Endothelial cell of coronary artery (primary cell): ENCODE measurements around the gene ALDH18A1. TPM values are rescaled to one million over a fixed set of nuclear protein-coding genes. Genes with fewer than 3 reads are reported as not detected.

Source experiments
- total RNA-seq: library from RNA; depleted of rRNA; stranded (reverse); fragments of >200 nt; gene quantifications from 2 replicates; pipeline ENCODE4 v1.2.3, GENCODE V29; 2014

The ALDH18A1 gene
- 85.0 and 113 TPM in 2 replicates for total RNA-seq

DNA sequence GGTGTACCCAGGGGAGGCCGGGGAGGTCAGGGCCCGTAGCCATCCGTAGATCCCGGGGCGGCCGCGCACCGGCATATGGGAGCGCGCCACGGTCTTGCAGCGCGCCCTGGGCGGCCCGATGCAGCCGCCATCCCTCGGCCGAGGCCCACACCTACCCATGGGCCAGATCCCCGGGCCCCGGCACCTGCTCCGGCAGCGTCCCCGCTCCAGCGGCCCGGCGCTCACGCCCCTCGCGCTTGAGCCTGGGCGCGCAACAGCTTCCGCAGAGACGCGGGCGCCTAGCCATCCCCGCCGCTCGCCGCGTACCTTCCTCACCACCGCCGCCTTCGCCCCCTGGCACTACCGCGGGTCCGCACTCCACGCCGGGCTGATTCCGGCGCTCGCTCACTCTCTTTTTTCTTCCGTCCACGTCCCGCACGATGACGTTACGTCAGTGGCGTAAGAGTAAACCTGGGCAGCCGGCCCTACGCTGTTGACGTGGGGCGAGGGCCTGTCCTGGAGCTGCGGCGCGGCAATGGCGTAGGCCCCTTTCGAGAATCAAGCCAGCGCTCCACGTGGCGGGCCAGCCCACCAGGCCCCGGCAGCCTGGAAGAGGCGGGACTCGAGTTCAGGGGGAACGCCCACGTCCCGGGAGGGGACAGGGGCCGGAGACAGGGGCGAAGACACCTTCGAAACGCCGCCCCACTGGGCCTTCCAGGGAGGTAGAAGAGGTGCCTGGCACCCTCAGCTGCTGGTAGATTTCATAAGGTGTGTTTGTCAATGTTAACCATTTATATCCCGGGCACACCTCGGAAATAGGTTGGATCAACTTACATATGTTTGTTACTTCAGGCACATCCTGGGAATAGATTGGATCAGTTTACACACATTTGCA lies at the start of gene ALDH18A1:
Gene ALDH18A1 (minus strand): TSS at position 421 of the 874 bp plus-strand sequence. CDS start 3,334 bp downstream, outside the sequence.

DNA sequence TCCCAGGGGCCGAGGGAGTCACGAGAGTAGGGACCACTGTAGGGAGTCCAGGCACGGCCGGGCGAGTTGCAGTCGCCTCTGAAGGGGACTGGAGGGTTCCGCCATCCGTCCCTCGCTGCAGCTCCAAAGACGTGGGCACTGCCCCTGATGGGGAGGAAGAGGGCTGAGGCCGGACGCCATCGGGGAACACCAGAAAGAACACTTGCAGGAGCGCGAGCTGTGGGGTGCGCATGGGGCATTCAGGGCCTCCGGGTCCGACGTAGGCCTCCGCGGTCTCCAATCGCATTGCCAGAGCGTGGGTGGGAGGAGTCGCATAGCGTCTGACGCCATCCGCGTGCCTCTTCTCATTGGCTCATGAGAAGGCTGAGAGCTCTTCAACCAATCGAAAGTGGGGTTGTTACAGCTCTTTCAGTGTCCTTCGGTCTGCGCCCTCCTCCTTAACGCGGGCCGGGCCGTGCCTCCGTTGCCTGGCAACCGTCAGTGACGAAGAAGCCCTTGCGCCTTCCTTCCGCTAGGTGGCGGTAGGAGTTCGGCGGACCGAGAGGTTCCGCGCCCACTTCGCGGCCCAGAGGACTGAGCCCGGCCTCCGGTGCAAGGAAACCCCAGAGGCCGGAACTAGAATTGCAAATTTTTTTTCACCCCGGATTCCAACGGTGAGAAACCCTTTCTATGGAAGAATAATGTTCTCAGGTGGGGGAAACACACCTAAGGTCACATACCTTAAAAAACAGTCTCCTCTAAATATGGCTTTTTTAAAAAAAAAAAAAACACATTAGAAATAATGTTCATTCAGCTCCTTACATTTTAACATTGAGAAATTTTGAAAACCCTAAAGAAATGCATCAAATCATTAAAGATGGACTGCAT lies 37.4 kb upstream of the ALDH18A1 start, which contains the start of gene TCTN3:
Gene TCTN3 (minus strand): TSS at position 260 of the 867 bp plus-strand sequence. CDS start 28 bp downstream, at position 232.

DNA sequence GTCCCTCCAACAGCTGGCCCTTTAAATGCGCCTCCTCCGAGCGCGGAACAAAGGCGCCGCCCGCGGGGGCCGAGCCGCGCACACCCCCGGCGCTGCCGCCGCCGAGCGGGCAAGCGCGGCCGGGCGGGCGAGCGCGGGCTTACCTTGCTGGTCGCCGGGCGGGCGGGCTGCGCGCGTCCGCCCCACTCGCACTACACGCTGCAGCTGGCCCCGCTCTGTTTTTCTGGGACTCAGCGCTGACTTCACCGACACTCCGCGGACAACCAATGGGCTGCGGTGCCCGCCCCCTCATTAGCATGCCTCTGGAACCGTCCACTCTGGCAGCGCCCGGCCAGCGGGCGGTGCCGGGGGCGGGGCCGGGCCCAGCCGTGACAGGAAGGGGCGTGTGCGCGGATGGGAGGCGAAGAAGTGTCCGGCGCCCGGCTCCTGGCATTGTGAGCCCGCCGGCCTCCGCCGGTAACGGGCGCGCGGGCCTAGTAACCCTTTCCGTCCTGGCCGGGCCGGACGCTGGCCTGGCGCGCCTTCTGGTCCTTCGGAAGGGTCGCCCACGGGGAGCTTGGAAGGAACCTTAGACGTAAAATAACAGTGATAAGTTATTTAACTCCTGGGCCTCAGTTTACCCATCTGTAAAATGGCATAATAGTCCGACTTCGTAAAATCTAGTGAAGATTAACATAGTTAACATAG lies 95.2 kb downstream of the ALDH18A1 start, which contains the start of gene SORBS1:
Gene SORBS1 (minus strand): TSS at position 195 of the 687 bp plus-strand sequence. CDS start 120,236 bp downstream, outside the sequence.

Other genes starting within 250 kb of the ALDH18A1 start
- gene SORBS1, start 95.3 kb downstream of the ALDH18A1 start, total RNA-seq: 0.28 and 0.54 TPM in 2 replicates
- gene TCTN3, start 37.2 kb upstream of the ALDH18A1 start, total RNA-seq: 19.8 and 21.6 TPM in 2 replicates
- gene ENTPD1, start 99.5 kb upstream of the ALDH18A1 start, total RNA-seq: 2.1 and 3.3 TPM in 2 replicates